ENCODE data around the gene SLC2A6.

The SLC2A6 gene

DNA sequence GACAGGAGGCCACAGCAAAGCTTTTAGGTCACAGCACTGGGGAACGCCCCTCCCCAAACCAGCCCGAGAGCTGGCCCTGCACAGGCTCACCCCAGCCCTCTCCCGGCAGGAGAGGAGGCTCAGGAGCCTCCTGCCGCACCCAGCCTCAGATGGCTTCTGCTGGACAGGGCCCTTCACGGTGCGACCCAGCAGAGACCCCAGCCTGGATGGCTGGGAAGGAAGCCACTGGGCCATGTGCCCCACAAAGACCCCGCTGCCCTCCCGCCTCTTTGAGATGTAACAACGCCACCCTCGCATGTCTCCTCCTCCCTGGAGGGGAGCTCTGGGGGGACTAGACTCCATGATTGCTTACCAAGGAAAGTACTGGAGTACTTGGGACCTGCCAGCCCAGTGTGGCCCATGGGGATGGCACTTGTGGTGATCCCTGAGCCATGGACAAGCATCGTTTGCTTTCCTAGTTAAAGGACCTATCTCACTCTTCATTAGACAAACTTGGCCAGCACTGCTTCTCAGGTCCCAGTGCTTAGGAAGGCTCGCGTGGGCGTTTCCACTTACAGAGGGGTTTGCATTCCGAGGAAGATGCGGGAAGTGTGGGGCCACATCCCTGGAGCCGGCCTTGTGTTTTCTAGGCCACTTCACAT lies 36.8 kb upstream of the SLC2A6 start:
- DNase-seq = no peak

DNA sequence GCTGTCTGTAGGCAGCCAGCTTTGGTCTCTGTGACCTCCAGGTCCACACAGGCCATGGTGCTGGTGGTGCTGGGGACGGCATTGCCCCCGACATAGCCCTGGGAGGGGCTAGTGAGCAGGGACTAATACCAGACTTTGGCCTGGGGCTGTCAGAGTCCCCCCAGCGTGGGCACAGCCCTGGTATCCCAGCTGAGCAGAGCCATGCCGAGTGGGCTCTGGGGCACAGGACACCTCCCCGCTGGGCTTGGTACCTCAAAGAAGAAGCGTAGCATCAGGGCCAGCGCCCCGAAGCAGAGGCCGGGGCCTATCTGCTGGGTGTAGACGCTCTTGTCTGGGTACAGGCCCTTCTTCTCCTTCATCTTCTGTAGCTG lies 36.3 kb upstream of the SLC2A6 start:
- no peak for DNase-seq

DNA sequence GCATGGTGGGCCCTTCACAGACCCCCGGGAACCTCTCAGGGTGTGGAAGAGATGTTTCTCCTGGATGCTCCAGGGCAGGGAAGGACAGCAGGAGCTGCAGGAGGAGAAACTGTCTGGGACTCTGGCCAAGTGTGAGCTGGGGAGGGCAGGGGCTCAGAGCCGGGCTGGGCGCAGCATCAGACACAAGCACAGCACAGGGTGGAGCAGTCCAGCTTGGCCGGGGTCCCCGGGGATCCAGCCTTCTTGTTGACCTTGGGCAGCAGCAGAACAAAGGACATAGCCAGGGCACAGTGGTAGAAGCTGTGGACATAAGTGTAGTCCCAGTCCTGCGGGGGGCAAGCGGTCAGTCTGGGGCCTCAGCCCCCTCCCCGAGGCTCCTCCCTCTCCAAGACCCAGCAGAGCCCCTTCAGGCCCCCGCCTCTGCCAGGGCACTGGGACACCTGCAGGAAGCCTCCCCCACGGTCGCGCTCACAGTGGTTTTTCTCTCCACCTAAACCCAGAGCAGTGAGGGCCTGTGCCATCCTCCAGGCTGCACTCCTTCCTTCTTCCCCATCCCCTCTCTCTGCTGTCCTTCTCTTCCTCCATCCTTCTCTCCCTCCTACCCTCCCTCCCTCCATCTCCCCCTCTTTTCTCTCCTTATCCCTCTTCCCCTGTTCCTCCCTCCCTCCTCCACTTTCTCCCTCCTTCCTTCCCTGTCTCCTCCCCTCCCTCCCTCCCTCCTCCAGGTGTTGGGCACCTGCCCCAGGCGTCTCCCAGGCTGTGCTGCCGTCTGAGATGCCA lies 35.8 kb upstream of the SLC2A6 start:
- DNase-seq = no peak

DNA sequence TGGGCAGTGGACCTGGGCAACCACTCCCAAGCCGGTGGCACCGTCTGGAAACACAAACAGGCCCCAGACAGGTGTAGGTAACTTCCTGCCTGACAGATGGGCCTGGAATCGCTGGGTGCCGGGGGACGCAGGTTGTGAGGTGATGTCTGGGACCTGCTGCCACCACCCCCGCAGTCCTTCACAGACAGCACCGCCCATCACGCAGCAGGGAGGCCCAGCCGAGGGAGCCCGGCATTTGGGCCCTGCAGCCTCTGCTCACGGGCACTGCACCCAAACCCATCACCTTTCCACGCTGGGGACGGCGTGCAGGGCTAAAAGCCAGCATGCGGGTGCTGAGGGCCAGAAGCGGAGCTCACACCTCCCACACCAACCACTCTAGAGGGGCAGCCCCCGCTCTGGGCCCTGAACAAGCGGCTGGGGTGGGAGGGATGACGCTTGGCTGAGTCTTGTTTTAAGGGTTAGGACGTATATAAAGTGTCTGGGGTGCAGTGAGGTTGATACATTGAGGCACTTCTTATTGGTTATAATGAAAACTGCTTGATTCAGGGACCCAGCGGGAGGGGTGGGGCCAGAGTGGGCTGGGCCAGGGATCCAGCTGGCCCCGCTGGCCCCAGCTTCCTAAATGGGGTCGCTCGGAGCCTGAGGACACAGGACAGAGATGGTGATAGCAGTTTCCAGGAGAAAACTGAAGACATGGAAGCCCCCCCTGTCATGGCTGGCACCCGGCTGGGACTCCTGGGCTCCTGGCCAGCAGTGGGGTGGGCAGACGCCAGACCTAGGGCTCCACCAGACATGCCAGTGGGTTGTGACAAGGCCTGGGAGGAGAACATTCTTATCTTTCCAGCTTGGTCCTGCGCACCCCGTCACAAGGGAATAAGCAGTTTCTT lies 34.6 kb upstream of the SLC2A6 start:
- no peak for DNase-seq

DNA sequence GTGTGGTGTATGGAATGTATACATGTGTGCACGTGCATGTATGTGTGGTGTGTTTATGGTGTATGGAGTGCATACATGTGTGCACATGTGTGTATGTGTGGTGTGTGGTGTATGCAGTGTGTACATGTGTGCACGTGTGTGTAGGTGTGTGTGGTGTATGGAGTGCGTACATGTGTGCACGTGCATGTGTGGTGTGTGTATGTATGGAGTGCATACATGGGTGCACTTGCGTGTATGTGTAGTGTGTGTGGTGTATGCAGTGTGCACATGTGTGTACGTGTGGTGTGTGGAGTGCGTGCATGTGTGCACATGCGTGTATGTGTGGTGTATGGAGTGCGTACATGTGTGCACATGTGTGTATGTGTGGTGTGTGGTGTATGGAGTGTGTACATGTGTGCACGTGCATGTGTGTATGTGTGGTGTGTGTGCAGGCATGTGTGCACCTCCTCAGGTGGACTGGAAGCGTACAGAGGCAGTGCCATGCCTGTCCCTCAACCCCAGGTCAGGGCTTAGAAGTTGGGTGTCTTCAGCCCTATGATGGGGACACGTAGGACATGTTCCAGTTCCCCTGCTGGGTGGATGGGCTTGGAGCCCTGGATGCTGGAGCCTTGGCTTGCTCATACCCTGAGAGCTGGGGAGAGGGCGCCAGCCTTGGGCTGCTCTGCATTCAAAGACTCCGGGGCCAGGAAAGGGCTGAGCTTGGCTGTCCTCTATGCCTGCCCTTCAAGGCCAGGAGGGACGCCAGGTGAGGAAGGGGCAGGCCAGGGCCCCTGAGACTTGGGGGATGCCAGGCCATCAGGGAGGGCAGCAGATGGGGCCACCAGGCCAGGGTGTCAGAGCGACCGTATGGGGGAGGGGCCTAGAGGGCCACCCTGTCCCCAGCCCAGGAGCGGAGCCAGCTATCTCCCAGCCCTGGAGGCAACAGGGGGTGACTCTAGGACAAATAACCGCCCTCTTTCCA lies 33.6 kb upstream of the SLC2A6 start:
- DNase-seq = no peak

DNA sequence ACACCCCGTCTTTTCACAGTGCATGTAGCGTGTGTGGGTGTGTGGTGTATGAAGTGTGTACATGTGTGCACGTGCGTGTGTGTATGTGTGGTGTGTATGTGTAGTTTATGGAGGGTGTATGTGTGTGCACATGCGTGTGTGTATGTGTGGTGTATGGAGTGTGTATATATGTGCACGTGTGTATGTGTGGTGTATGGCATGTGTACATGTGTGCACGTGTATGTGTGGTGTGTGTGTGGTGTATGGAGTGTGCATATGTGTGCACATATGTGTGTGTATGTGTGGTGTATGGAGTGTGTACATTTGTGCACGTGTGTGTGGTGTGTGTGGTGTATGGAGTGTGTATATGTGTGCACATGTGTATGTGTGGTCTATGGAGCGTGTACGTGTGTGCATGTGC lies 32.7 kb upstream of the SLC2A6 start:
- no peak for DNase-seq

DNA sequence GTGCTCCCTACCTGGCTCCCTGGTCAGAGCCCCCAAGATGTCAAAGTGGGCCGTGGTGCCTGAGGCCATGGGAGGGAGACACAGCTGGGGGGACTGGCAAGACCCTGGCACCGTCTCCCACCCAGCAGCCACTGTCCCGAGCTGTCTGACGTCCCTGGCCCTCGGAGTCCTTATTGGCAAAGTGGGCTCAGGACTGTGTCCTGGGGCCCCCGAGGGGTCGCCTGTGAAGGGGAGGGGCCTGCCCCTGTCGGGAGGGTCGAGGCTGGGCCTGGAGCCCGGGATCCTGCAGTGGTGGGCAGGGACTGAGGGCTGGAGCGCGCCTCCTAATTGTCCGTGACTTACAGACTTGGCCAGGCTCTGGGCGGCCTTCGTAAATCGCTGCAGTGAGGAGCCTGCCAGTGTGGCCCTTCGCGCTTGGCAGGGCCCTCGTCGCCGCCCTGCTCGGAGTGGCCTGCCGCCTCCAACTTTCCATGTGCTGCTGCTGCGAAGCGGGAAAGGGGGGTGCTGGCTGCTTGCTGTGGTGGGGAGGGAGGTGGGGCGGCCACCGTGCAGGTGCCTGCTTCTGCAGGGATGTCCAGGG lies 32.1 kb upstream of the SLC2A6 start:
- no peak for DNase-seq

DNA sequence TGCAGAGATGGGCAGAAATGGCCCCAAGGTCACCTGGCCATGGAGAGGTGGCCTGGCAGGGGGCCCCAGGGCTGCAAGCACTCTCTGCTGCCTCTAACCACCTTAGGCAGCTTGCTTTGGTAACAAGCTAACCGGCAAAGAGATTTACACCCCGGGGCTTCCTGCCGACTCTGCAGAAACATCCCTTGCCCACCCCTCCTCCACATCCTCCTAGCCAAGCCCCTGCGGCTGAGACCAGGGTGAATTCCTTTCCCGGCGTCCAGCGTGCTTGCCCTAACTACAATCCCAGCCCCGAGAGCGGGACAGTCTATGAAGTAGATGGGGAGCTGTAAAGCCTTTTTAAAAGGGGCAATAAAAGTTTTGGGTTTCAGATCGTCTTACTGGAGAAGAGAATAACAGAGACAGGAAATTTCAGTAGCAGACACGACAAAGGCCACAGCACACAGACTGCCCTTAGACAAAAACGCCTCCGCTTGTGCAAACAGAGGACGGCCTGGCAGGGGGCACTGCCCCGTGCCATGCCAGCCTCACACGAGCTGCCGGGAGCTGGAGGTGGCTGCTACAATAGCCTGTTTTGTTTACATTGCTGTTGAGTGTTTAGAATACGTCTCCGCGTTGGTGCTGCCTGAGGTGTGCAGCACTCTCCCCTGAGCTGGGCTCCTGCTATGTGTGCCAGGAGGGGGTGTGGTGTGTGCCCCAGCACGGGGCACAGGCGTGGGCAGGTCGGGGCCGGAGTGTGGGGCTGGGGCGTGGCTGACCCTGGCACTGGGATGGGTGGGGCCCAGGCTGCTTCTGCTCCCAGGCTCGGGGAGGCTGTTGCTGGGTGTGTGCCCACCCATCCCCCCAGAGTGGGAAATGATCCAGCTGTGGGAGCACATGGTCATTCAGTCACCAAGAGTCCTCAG lies 30.5 kb upstream of the SLC2A6 start:
- no peak for DNase-seq

DNA sequence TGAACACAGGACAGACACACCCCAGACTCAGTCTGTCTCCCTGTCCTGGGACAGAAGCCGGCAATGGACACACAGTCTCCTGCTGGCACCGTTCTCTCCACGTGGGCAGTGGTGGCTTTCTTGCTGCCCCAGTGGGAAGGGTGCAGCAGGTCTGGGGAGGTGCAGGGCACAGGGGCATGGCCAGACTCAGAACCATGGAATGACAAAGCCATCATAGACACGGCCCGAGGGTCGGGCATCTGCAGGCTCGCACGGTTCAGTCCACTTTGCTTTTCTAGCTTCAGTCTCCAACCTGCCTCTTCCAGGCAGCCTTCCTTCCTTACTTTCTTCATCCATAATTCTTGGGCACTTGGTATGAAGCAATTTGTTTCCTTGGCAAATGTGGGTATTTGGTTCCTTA lies 29.1 kb upstream of the SLC2A6 start:
- no peak for DNase-seq

DNA sequence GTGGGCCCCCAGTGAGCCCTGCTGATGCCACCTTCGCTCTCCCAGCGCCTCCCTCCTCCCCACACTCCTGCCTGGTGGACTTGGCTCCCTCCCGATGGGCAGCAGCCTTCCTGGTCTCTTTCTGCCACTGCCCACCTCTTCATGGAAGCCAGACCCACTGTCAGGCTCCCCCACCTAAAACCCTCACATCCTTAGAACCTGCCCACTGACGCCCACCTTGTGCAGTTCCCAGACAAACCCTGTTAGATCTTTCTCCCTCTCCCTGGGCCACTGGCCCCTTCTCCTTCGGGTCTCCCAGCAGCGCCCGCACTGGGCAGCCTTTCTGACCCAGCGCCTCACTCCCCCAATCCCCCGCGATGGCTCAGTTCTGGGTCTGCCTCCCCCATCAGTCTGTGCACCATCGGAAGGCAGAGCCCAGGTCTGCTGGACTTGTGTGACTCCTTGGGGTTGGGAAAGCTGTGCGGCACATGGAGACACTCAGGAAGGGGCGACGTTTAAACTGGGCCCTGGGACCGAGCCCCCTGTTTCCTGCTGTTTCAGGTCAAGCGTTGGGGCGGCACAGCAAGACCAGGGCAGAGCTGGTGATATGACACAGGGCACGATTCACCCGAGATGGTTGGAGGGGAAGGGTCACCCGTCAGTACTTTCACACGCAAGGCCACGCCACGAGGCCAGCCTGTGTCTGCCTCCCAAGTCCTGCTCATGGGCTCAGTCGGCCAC lies 28.5 kb upstream of the SLC2A6 start:
- DNase-seq = no peak

DNA sequence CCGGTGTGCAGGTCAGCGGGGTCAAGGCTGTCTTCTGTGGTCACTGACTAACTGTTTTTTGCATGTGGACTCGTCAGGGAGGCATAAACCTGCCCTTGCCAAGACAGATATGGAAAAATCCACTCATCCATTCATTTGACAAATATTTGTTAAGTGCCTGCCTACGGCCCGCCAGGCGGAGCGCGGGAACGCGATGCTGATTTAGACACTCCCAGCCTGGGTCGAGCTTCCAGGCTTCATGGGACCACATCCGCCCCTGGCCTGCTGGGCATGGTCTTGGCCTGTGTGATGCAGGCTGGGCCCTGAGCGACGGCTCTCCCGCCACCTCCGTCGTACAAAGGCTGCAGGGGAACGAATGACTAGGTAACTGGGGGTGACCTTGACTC lies 27.7 kb upstream of the SLC2A6 start:
- no peak for DNase-seq

DNA sequence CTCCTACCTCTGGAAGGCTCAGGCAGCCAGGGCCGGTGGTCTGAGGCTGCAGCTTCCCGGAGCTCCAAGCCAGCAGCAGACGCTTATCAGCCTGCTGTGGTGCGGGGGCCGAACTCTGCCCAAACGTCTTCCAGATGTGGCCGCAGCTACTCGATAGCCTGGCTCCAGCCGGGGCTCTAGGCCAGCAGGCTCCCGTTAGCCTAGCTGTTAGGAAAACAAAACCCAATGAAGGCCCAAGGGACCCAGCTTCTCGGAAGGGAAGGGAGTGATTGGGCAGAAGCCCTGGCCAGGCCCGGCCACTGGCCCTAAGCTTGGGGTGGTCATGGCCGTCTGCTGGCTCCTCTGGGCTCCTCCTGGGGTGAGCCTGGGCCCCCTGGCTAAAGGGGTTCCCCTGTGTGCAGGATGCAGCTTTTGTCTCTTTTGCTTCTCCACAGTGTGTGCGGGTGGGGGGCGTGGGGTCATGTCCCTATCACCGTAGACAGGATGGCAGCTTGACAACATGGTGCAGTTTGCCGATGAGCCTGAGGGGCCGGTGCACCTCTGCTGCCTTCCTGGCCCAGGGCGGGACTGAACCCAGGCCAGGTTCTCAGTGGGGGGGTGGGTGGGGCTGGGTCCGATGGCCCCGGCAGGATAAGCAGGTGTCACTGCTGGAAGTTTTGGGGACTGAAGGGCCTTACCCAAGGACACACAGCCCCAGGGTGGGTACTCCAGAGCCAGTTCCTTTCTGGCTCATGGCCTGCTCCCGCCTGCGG lies 27.2 kb upstream of the SLC2A6 start:
- DNase-seq = no peak

DNA sequence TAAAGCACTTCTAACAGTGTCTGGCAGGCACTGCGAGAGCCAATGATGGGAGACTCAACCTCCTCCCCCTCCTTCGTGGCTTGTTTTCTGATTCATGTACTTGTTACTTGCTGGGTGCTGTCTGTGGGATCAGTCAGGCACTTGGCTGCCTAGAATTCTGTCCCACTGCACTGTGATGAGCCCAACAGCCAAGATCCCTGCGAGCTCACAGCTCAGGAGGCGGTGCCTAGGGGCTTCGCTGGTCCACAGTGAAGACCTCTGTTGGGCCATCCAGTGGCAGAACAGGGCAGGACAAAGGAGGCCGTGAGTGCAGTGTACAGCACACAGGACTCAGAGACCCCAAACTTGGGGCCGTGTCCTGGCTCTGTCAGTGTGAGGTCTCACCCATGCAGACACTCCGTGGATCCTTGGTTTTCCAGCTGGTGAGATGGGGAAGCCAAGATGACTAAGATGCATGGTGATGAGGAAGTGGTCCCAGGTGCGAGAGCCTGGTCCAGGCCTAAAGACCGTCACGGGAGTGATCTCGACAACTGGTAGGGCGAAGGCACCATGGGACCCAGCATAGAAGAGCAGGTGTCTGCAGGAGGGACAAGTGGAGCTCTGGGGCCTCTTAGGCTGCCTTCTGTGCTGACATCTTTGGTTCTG lies 26.4 kb upstream of the SLC2A6 start:
- no peak for DNase-seq

DNA sequence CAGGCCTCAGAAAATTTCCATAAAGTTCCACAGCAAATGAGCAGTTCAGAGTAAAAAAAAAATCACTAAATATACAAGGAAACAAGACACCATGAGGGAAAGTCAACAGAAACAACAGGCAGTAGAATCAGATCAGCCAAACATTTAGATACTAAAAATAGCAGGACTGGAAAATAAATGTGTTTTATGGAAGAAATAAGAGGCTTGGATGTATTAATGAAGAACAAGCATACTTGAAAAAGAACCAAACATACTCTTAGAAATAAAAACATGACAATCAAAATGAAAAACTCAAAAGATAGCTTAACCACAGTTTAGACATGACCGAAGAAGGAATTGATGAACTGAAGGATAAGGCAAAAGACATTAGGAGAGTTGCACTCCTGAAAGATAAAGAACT lies 23.2 kb upstream of the SLC2A6 start:
- no peak for DNase-seq

DNA sequence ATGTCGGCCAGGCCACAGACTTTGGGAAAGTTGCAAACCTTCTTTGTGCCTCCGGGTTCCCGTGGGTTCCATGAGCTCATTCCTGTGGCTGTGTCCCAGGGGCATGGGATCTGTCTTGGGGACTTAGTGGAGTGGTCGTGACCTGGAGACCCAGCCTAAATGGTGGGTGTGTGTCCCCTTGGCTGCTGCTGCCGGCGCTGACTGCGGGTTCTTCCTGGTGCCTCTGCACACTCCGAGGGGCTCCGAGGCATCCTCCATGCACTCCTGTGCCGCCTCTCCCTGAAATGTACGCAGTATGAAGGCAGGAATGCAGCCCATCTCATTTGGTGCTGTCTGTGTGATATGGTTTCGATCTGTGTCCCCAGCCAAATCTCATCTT lies 21.0 kb upstream of the SLC2A6 start:
- DNase-seq = no peak

DNA sequence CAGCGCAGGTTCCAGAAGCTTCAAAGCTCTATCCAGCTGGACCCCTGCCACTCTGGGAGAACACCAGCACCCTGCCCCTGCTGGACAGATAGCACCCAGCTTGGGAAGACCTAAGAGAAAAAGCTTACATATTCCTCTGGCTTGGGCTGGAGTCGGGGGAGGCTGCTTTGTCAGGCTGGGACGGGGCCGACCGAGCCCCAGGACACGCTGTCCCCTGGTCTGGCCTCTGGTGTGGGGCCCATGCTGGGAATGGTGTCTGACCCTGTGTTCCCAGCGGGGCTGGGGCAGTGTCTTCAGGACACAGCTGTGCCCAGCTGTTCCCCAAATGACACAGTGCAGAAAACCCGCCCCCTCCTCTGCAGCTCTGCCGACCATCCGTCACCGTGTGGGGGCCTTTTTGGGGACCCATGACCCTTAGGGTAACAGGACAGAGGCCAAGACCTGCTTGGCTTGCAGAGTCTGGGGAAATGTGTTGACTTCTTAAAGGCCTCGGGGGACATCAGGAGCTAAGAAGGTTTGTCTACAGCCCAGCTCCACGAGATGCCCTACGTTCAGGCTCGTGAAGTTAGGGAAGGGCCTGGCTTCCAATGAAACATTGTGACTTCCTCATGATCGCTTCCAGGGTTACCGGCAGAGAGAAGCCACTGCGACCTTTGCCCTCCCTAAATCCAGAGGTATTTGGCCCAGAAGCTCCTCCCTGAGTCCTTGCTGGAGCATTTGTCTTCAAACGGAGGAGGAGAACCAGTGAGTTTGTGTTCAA lies 20.4 kb upstream of the SLC2A6 start:
- DNase-seq = no peak

DNA sequence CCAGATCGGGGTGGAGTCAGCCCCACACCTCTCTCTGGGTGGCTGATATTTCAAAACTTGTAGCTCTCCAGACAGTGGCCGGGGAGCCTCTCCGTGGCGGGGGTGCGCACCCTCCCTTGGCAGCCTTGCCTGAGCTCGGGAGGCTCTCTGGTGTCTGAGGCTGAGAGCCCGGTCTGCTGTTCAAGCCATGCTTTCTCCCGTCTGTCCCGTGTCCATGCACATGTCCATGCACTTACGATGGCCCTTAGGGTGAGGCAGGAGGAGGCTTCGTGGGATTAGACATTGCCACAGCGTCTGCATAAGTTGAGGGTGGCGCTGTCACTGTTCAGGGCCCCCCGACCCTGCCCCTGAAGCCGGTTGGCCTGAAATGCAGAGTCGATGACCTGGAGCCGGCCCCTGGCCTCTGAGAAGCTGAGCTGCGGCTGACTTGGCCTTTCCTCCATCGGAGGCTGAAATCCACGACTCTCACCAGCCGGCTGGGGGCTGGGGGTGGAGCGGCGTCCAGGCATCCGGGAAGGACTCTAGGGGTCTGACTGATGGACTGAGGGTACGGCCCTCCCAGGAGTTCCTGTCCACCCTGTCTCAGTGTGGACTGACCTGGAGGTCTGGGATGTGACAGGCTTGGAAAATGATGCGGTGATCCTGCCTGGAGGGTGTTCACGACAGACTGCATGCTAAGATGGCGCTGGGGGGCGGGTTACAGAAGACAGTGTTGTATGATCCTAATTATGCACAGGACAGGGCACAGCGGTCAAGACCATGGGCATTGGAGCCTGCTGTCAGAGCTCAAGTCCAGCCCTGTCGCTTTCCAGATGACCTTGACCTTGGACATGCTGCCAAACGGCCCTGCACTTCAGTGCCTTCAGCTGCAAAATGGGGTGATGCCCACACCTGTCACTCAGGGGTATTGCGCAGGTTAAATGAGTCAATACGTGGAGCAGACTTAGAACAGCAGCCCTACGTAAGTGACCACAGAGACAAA lies 18.3 kb upstream of the SLC2A6 start:
- no peak for DNase-seq
